BLaER1 (cell line): ENCODE results near the gene RPS6KA5.

Source experiments
- H3K27ac ChIP-seq: shearing (Covaris generic); formaldehyde crosslinking; 2 replicates; pipeline ENCODE4 v1.8.1; 2022
- H3K27me3 ChIP-seq: shearing (Covaris generic); formaldehyde crosslinking; 2 replicates; pipeline ENCODE4 v1.8.1; 2022
- H3K36me3 ChIP-seq: shearing (Covaris generic); formaldehyde crosslinking; 2 replicates; pipeline ENCODE4 v1.8.1; 2022
- H3K4me1 ChIP-seq: shearing (Covaris generic); formaldehyde crosslinking; 2 replicates; pipeline ENCODE4 v1.8.1; 2022
- H3K4me2 ChIP-seq: shearing (Covaris generic); formaldehyde crosslinking; 2 replicates; pipeline ENCODE4 v1.8.1; 2022
- H3K4me3 ChIP-seq: shearing (Covaris generic); formaldehyde crosslinking; 2 replicates; pipeline ENCODE4 v1.8.1; 2022
- H3K9ac ChIP-seq: shearing (Covaris generic); formaldehyde crosslinking; 2 replicates; pipeline ENCODE4 v1.8.1; 2022
- H3K9me3 ChIP-seq: shearing (Covaris generic); formaldehyde crosslinking; 2 replicates; pipeline ENCODE4 v1.8.1; 2022
- H4K20me1 ChIP-seq: shearing (Covaris generic); formaldehyde crosslinking; 2 replicates; pipeline ENCODE4 v1.8.1; 2022
- Cebpa-rat ChIP-seq: shearing (Covaris generic); IDR thresholded peaks from 2 replicates; pipeline ENCODE4 v1.8.1; 2022

RPS6KA5 gene

GRCh38 chr14:90924621-90925340 is 135.7 kb downstream of the RPS6KA5 start:
- H3K9me3 ChIP-seq, result no peaks in the 10 kb centered on the region
- H3K27ac ChIP-seq, result no peak overlapping the region
- no peak overlapping the region for H3K4me3 ChIP-seq
- no peaks in the 10 kb centered on the region for H3K27me3 ChIP-seq
- no peaks in the 10 kb centered on the region for H3K36me3 ChIP-seq
- H3K4me1 ChIP-seq, result no peaks in the 10 kb centered on the region
- no peaks in the 10 kb centered on the region for H4K20me1 ChIP-seq
- TF ChIP-seq Cebpa-rat, result no peak
- H3K4me2 ChIP-seq, result no peak overlapping the region
- H3K9ac ChIP-seq, result no peak overlapping the region

GRCh38 chr14:90922141-90922540 is 138.3 kb downstream of the RPS6KA5 start:
- Histone ChIP-seq H3K27ac (no peak overlapping the region), H3K4me3 (no peak overlapping the region), H3K4me2 (no peak overlapping the region), H3K27me3 (no peaks in the 10 kb centered on the region), H3K36me3 (no peaks in the 10 kb centered on the region), H4K20me1 (no peaks in the 10 kb centered on the region), H3K9ac (no peak overlapping the region), H3K4me1 (no peaks in the 10 kb centered on the region), H3K9me3 (0 out of 2 replicates have a peak, but pooled peaks cover 3% of the 10 kb centered on the region)
- TF ChIP-seq Cebpa-rat, result no peak

GRCh38 chr14:90911121-90911520 is 149.3 kb downstream of the RPS6KA5 start:
- no peak overlapping the region for H3K4me2 ChIP-seq
- no peaks in the 10 kb centered on the region for H4K20me1 ChIP-seq
- TF ChIP-seq Cebpa-rat, result no peak
- H3K27me3 ChIP-seq, result no peaks in the 10 kb centered on the region
- no peaks in the 10 kb centered on the region for H3K36me3 ChIP-seq
- H3K9ac ChIP-seq, result no peak overlapping the region
- H3K4me3 ChIP-seq, result no peak overlapping the region
- peaks cover 5% of the 10 kb centered on the region; the same call in 1 of the 2 replicates for H3K4me1 ChIP-seq
- H3K27ac ChIP-seq, result no peak overlapping the region
- H3K9me3 ChIP-seq, result no peaks in the 10 kb centered on the region

GRCh38 chr14:90907178-90907577 is 153.3 kb downstream of the RPS6KA5 start:
- no peak for TF ChIP-seq Cebpa-rat
- Histone ChIP-seq H3K4me3 (no peak overlapping the region), H3K9ac (no peak overlapping the region), H3K4me1 (peaks cover 5% of the 10 kb centered on the region; the same call in 1 of the 2 replicates), H3K4me2 (no peak overlapping the region), H3K27ac (no peak overlapping the region), H3K9me3 (no peaks in the 10 kb centered on the region), H3K36me3 (no peaks in the 10 kb centered on the region), H3K27me3 (no peaks in the 10 kb centered on the region), H4K20me1 (no peaks in the 10 kb centered on the region)

- no peak overlapping the region for H3K4me3 ChIP-seq
- no peak overlapping the region for H3K9ac ChIP-seq
- no peaks in the 10 kb centered on the region for H3K9me3 ChIP-seq
- H4K20me1 ChIP-seq, result no peaks in the 10 kb centered on the region
- H3K36me3 ChIP-seq, result no peaks in the 10 kb centered on the region
- H3K4me2 ChIP-seq, result no peak overlapping the region
- no peaks in the 10 kb centered on the region for H3K27me3 ChIP-seq
- no peak overlapping the region for H3K27ac ChIP-seq
- H3K4me1 ChIP-seq, result no peaks in the 10 kb centered on the region
- no peak for TF ChIP-seq Cebpa-rat
These were observed 154.9 kb downstream of the RPS6KA5 start for GRCh38 chr14:90905531-90905930.

- Histone ChIP-seq H3K9ac (no peak overlapping the region), H3K4me2 (no peak overlapping the region), H3K4me1 (no peaks in the 10 kb centered on the region), H4K20me1 (no peaks in the 10 kb centered on the region), H3K27ac (no peak overlapping the region), H3K36me3 (peaks cover 7% of the 10 kb centered on the region; the same call in 1 of the 2 replicates), H3K4me3 (no peak overlapping the region), H3K9me3 (no peaks in the 10 kb centered on the region), H3K27me3 (no peaks in the 10 kb centered on the region)
- no peak for TF ChIP-seq Cebpa-rat
These were observed 157.3 kb downstream of the RPS6KA5 start for GRCh38 chr14:90903101-90903500.

- H3K9me3 ChIP-seq, result no peaks in the 10 kb centered on the region
- no peak for TF ChIP-seq Cebpa-rat
- H3K36me3 ChIP-seq, result peaks cover 14% of the 10 kb centered on the region; the same call in 1 of the 2 replicates
- no peaks in the 10 kb centered on the region for H3K4me1 ChIP-seq
- H3K27ac ChIP-seq, result no peak overlapping the region
- H3K9ac ChIP-seq, result no peak overlapping the region
- H3K4me2 ChIP-seq, result no peak overlapping the region
- no peak overlapping the region for H3K4me3 ChIP-seq
- H3K27me3 ChIP-seq, result no peaks in the 10 kb centered on the region
- H4K20me1 ChIP-seq, result no peaks in the 10 kb centered on the region
These were observed 159.9 kb downstream of the RPS6KA5 start for GRCh38 chr14:90900476-90901083.

GRCh38 chr14:90897022-90897421 is 163.4 kb downstream of the RPS6KA5 start:
- Histone ChIP-seq H3K4me2 (no peak overlapping the region), H3K4me3 (no peak overlapping the region), H3K9me3 (no peaks in the 10 kb centered on the region), H3K27me3 (no peaks in the 10 kb centered on the region), H4K20me1 (no peaks in the 10 kb centered on the region), H3K27ac (no peak overlapping the region), H3K36me3 (peaks cover 16% of the 10 kb centered on the region; the same call in 1 of the 2 replicates), H3K9ac (no peak overlapping the region), H3K4me1 (no peaks in the 10 kb centered on the region)
- TF ChIP-seq Cebpa-rat, result no peak

- no peak overlapping the region for H3K9ac ChIP-seq
- no peaks in the 10 kb centered on the region for H3K4me1 ChIP-seq
- no peaks in the 10 kb centered on the region for H3K9me3 ChIP-seq
- no peaks in the 10 kb centered on the region for H3K27me3 ChIP-seq
- TF ChIP-seq Cebpa-rat, result no peak
- no peak overlapping the region for H3K4me2 ChIP-seq
- H3K27ac ChIP-seq, result no peak overlapping the region
- H3K4me3 ChIP-seq, result no peak overlapping the region
- H3K36me3 ChIP-seq, result peaks cover 16% of the 10 kb centered on the region; the same call in 1 of the 2 replicates
- H4K20me1 ChIP-seq, result no peaks in the 10 kb centered on the region
These were observed 166.2 kb downstream of the RPS6KA5 start for GRCh38 chr14:90894241-90894640.

GRCh38 chr14:90893510-90893909 is 166.9 kb downstream of the RPS6KA5 start:
- Histone ChIP-seq H3K4me3 (no peak overlapping the region), H3K9ac (no peak overlapping the region), H3K4me2 (no peak overlapping the region), H3K4me1 (no peaks in the 10 kb centered on the region), H3K27me3 (no peaks in the 10 kb centered on the region), H3K9me3 (no peaks in the 10 kb centered on the region), H3K36me3 (peaks cover 12% of the 10 kb centered on the region; the same call in 1 of the 2 replicates), H3K27ac (no peak overlapping the region), H4K20me1 (no peaks in the 10 kb centered on the region)
- no peak for TF ChIP-seq Cebpa-rat
